Fibroblast of lung (primary cell): ENCODE measurements around the gene MYO5B. TPM values are rescaled to one million over a fixed set of nuclear protein-coding genes. Genes with fewer than 3 reads are reported as not detected.

ENCODE experiments used
- DNase-seq, 2 donors: peaks; one replicate each; pipeline versions ENCODE4 v3.0.0 to v3.0.0-alpha.2; 2010; ENCODE audit warnings: low read depth in 2 of 2
- H2AFZ ChIP-seq: 2 replicates; pipeline ENCODE4 v1.5.1; 2012; ENCODE audit warnings: low read length, control low read depth, inconsistent platforms
- H3K27ac ChIP-seq: 2 replicates; pipeline ENCODE4 v1.5.1; 2011; ENCODE audit warnings: low read length, control low read depth; ENCODE audit not compliant: insufficient read depth
- H3K27me3 ChIP-seq: 2 replicates; pipeline ENCODE4 v1.5.1; 2011; ENCODE audit warnings: mild to moderate bottlenecking, low read length; ENCODE audit not compliant: control insufficient read depth, insufficient read depth
- H3K36me3 ChIP-seq: 2 replicates; pipeline ENCODE4 v1.5.1; 2011; ENCODE audit warnings: low read length; ENCODE audit not compliant: control insufficient read depth, insufficient read depth
- H3K4me1 ChIP-seq: 2 replicates; pipeline ENCODE4 v1.5.1; 2011; ENCODE audit warnings: low read length; ENCODE audit not compliant: control insufficient read depth, insufficient read depth; ENCODE audit errors: extremely low read depth
- H3K4me2 ChIP-seq: 2 replicates; pipeline ENCODE4 v1.5.1; 2011; ENCODE audit warnings: low read length, control low read depth; ENCODE audit not compliant: insufficient read depth; ENCODE audit errors: extremely low read depth
- H3K4me3 ChIP-seq, 4 experiments: fragments of 200-600 bp in 1 of 4; sonication (generic) in 1 of 4; replicated peaks in 1 of 4; 2 replicates each; pipeline ENCODE4 v1.5.1; 2011 to 2016; ENCODE audit warnings: low read length in 4 of 4, low read depth in 3 of 4, mild to moderate bottlenecking in 3 of 4, control low read depth in 2 of 4, inconsistent platforms in 1 of 4, mixed read lengths in 1 of 4; ENCODE audit not compliant: insufficient read depth in 1 of 4; ENCODE audit errors: control extremely low read depth in 1 of 4
- H3K79me2 ChIP-seq: 2 replicates; pipeline ENCODE4 v1.5.1; 2012; ENCODE audit warnings: mild to moderate bottlenecking, low read length, inconsistent platforms; ENCODE audit not compliant: control insufficient read depth, insufficient read depth
- H3K9ac ChIP-seq: 2 replicates; pipeline ENCODE4 v1.5.1; 2011; ENCODE audit warnings: mild to moderate bottlenecking, low read length, control low read depth; ENCODE audit not compliant: insufficient read depth
- H3K9me3 ChIP-seq: 2 replicates; pipeline ENCODE4 v1.5.1; 2012; ENCODE audit warnings: low read depth, low read length; ENCODE audit not compliant: control insufficient read depth, insufficient read depth
- H4K20me1 ChIP-seq: 2 replicates; pipeline ENCODE4 v1.5.1; 2011; ENCODE audit warnings: low read length; ENCODE audit not compliant: control insufficient read depth, insufficient read depth; ENCODE audit errors: extremely low read depth
- CTCF ChIP-seq, 2 donors: IDR thresholded peaks in 1 of 2; conservative IDR thresholded peaks in 1 of 2; 1 replicate in 1 of 2; 2 replicates in 1 of 2; pipeline ENCODE4 v1.5.1; 2011 to 2012; ENCODE audit warnings: low read length in 2 of 2, control low read depth in 1 of 2, inconsistent platforms in 1 of 2, low read depth in 1 of 2, mild to moderate bottlenecking in 1 of 2
- EZH2 ChIP-seq: IDR thresholded peaks from 2 replicates; pipeline ENCODE4 v1.5.1; 2012; ENCODE audit warnings: low read length, control low read depth, mild to moderate bottlenecking; ENCODE audit errors: missing control alignments
- polyA plus RNA-seq, 2 donors: library from polyadenylated mRNA; depleted of rRNA in 1 of 2; stranded (reverse) in 1 of 2; unstranded in 1 of 2; fragments of >200 nt; gene quantifications; 2 replicates each; pipeline ENCODE4 v1.2.1, GENCODE V29; 2011 to 2012; ENCODE audit warnings: missing spikeins in 1 of 2
- total RNA-seq: library from RNA; depleted of rRNA; stranded (reverse); fragments of >200 nt; gene quantifications from 2 replicates; pipeline ENCODE4 v1.2.1, GENCODE V29; 2014

MYO5B gene
- total and polyA plus RNA-seq, 2 donors (not counting 1 experiment from before 2014, with no cell fraction given) = under 0.01 to 0.06 TPM

GRCh38 chr18:50061876-50062517, 132.9 kb downstream of the MYO5B start:
- Histone ChIP-seq H3K9ac (no peak overlapping the region), H3K36me3 (no peaks in the 10 kb centered on the region), H3K27me3 (no peaks in the 10 kb centered on the region), H3K9me3 (no peaks in the 10 kb centered on the region), H3K4me2 (no peak overlapping the region), H3K4me1 (no peaks in the 10 kb centered on the region), H4K20me1 (no peaks in the 10 kb centered on the region), H3K4me3 (no peak overlapping the region), H3K79me2 (no peaks in the 10 kb centered on the region), H3K27ac (no peak overlapping the region), H2AFZ (no peak overlapping the region)
- no peak for DNase-seq
- TF ChIP-seq EZH2 (no peak), CTCF (conservative IDR thresholded peaks at IDR 0.05 in 1 of 2, IDR thresholded peaks at IDR 0.05 in 1 of 2; ENCODE audit: low read depth in 1 of 2, low read length in 2 of 2) (no peak)

GRCh38 chr18:50060822-50061221, 134.1 kb downstream of the MYO5B start:
- H2AFZ ChIP-seq = no peak overlapping the region
- TF ChIP-seq CTCF (conservative IDR thresholded peaks at IDR 0.05 in 1 of 2, IDR thresholded peaks at IDR 0.05 in 1 of 2; ENCODE audit: low read depth in 1 of 2, low read length in 2 of 2) = no peak
- no peak for TF ChIP-seq EZH2
- no peaks in the 10 kb centered on the region for H4K20me1 ChIP-seq
- H3K4me2 ChIP-seq = no peak overlapping the region
- DNase-seq = no peak
- H3K79me2 ChIP-seq = no peaks in the 10 kb centered on the region
- H3K27ac ChIP-seq = no peak overlapping the region
- no peaks in the 10 kb centered on the region for H3K9me3 ChIP-seq
- H3K4me1 ChIP-seq = no peaks in the 10 kb centered on the region
- no peaks in the 10 kb centered on the region for H3K36me3 ChIP-seq
- H3K27me3 ChIP-seq = peaks cover 2% of the 10 kb centered on the region
- no peak overlapping the region for H3K9ac ChIP-seq
- H3K4me3 ChIP-seq = no peak overlapping the region

- no peak for TF ChIP-seq EZH2
- no peak for TF ChIP-seq CTCF (conservative IDR thresholded peaks at IDR 0.05 in 1 of 2, IDR thresholded peaks at IDR 0.05 in 1 of 2; ENCODE audit: low read depth in 1 of 2, low read length in 2 of 2)
- H3K27ac ChIP-seq = no peak overlapping the region
- DNase-seq = no peak
- H3K36me3 ChIP-seq = no peaks in the 10 kb centered on the region
- H3K27me3 ChIP-seq = peaks cover 2% of the 10 kb centered on the region
- H3K4me3 ChIP-seq = no peak overlapping the region
- no peaks in the 10 kb centered on the region for H4K20me1 ChIP-seq
- H2AFZ ChIP-seq = no peak overlapping the region
- H3K4me1 ChIP-seq = no peaks in the 10 kb centered on the region
- H3K9me3 ChIP-seq = no peaks in the 10 kb centered on the region
- H3K4me2 ChIP-seq = no peak overlapping the region
- H3K79me2 ChIP-seq = no peaks in the 10 kb centered on the region
- no peak overlapping the region for H3K9ac ChIP-seq
Measured at GRCh38 chr18:50058731-50059130, 136.2 kb downstream of the MYO5B start.
